ENCODE results near the gene MREG.

The MREG gene

DNA sequence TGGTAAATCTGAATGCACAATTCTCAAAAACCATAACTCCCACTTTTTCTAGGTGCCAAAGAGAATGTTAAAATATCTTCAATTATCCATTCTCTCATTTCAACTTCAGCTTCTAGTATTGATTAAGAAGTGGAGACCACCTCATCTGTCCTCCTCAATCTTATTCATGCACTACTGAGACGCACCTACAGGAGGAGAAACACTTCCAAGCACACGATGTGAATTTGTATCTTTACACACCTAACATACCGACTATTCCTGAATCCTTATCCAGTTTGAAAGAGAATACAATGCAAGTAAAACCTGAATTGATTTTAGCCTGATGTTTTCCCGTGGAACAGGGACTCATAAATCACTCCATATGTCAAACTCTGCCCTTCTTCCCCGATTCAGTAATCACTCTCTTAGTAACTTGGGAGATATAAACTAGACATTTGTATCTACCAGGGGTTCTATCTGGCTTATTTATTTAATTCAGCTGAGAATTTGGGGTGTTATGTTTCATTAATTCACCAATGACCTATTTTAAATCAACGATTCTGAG is 101.0 kb downstream of the MREG start:
- no peak for TF ChIP-seq EZH2 (IDR thresholded peaks at IDR 0.05; ENCODE audit: borderline replicate concordance, low read length)
- TF ChIP-seq, protein P1, sequence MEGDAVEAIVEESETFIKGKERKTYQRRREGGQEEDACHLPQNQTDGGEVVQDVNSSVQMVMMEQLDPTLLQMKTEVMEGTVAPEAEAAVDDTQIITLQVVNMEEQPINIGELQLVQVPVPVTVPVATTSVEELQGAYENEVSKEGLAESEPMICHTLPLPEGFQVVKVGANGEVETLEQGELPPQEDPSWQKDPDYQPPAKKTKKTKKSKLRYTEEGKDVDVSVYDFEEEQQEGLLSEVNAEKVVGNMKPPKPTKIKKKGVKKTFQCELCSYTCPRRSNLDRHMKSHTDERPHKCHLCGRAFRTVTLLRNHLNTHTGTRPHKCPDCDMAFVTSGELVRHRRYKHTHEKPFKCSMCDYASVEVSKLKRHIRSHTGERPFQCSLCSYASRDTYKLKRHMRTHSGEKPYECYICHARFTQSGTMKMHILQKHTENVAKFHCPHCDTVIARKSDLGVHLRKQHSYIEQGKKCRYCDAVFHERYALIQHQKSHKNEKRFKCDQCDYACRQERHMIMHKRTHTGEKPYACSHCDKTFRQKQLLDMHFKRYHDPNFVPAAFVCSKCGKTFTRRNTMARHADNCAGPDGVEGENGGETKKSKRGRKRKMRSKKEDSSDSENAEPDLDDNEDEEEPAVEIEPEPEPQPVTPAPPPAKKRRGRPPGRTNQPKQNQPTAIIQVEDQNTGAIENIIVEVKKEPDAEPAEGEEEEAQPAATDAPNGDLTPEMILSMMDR (IDR thresholded peaks at IDR 0.05; ENCODE audit: low read length): no peak
- no peaks in the 10 kb centered on the region for H3K27me3 ChIP-seq (ENCODE audit: insufficient read depth, low read length)
- no peaks in the 10 kb centered on the region for H3K9me2 ChIP-seq (ENCODE audit: low read depth, low read length)
- no peaks in the 10 kb centered on the region for H3K4me1 ChIP-seq (ENCODE audit: insufficient read depth, low read length, severe bottlenecking)
- no peak overlapping the region for H3K9ac ChIP-seq (ENCODE audit: low read length)
- H3K4me3 ChIP-seq (ENCODE audit: low read depth, low read length, poor library complexity, severe bottlenecking): no peak overlapping the region
- no peaks in the 10 kb centered on the region for H3K79me2 ChIP-seq (ENCODE audit: insufficient read depth, low read length)
- H3K9me3 ChIP-seq (ENCODE audit: low read length): no peaks in the 10 kb centered on the region
- no peak overlapping the region for H3K27ac ChIP-seq (ENCODE audit: low read depth, low read length, poor library complexity, severe bottlenecking)
- H3F3A ChIP-seq (ENCODE audit: insufficient read depth, low read length): no peaks in the 10 kb centered on the region
- H3K36me3 ChIP-seq (ENCODE audit: insufficient read depth, low read length): no peaks in the 10 kb centered on the region
- H4K20me1 ChIP-seq (ENCODE audit: insufficient read depth, low read length): no peaks in the 10 kb centered on the region
- no peak overlapping the region for H3K4me2 ChIP-seq (ENCODE audit: low read length)
- no peak overlapping the region for H2AFZ ChIP-seq (ENCODE audit: low read length)

DNA sequence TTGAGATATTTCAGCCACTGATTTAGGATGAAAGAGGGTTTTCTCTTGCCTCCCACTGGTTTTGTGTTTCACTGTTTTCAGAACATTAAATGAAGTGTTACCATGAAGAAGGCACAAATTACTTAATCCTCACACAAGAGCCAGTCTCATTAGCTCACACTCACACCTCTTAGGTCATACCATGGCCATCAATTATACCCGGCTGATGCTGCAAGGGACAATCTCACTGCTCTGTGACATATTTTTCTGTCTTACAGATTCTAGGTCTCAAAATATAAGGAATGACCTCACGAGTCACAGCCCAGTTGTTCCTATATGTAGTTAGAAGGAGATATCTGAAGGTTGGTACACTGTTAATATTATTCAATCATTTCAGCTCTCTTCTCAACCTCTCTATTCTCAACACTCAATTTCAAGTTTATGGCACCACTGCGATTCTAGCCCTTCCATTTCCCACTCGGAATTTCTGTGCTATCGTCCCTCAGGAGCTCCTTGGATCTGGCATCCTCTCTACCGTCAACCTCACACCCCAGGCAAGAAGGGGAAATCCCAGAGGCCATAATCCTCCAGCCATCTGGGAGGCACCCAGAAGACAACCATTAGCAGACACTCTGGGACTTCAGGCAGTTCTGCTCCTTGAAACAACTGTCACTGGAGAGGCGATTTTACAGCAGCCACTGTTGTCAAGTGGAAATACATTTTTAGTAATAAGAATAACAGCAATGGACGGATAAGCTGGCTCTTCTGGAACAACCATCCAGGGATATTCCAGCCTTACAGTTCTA is 101.9 kb downstream of the MREG start:
- TF ChIP-seq, protein P1 (IDR thresholded peaks at IDR 0.05; ENCODE audit: low read length): no peak
- TF ChIP-seq EZH2 (IDR thresholded peaks at IDR 0.05; ENCODE audit: borderline replicate concordance, low read length): no peak
- Histone ChIP-seq H3K9me2 (ENCODE audit: low read depth, low read length) (no peaks in the 10 kb centered on the region), H3K27ac (ENCODE audit: low read depth, low read length, poor library complexity, severe bottlenecking) (no peak overlapping the region), H3K4me3 (ENCODE audit: low read depth, low read length, poor library complexity, severe bottlenecking) (no peak overlapping the region), H3K27me3 (ENCODE audit: insufficient read depth, low read length) (no peaks in the 10 kb centered on the region), H3F3A (ENCODE audit: insufficient read depth, low read length) (no peaks in the 10 kb centered on the region), H3K79me2 (ENCODE audit: insufficient read depth, low read length) (no peaks in the 10 kb centered on the region), H4K20me1 (ENCODE audit: insufficient read depth, low read length) (no peaks in the 10 kb centered on the region), H3K9me3 (ENCODE audit: low read length) (no peaks in the 10 kb centered on the region), H3K9ac (ENCODE audit: low read length) (no peak overlapping the region), H3K4me2 (ENCODE audit: low read length) (no peak overlapping the region), H2AFZ (ENCODE audit: low read length) (no peak overlapping the region), H3K36me3 (ENCODE audit: insufficient read depth, low read length) (no peaks in the 10 kb centered on the region), H3K4me1 (ENCODE audit: insufficient read depth, low read length, severe bottlenecking) (no peaks in the 10 kb centered on the region)

DNA sequence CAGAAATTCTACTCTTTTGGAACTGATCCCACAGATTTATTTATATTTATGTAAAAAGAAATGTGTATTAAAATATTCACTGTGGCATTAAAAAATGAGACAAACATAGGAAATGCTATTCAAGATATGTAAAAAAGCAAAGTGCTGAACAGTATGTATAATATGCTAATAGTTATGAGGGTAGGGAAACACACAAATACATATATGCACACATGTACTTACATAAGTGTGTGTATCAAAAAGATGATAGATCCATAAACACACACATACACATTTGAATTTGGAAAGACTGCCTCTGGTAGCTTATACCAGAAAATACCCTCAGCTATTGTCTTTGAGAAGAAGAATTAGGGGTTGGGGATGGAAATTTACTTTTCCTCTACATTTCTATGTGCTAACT is 103.2 kb downstream of the MREG start:
- no peaks in the 10 kb centered on the region for H3K9me3 ChIP-seq (ENCODE audit: low read length)

More for the DNA sequence above, 103.2 kb downstream of the MREG start:
- H3K9ac ChIP-seq (ENCODE audit: low read length): no peak overlapping the region
- no peaks in the 10 kb centered on the region for H3K4me1 ChIP-seq (ENCODE audit: insufficient read depth, low read length, severe bottlenecking)
- no peaks in the 10 kb centered on the region for H3K27me3 ChIP-seq (ENCODE audit: insufficient read depth, low read length)
- H3F3A ChIP-seq (ENCODE audit: insufficient read depth, low read length): no peaks in the 10 kb centered on the region
- no peaks in the 10 kb centered on the region for H3K79me2 ChIP-seq (ENCODE audit: insufficient read depth, low read length)
- no peak overlapping the region for H3K27ac ChIP-seq (ENCODE audit: low read depth, low read length, poor library complexity, severe bottlenecking)
- no peak overlapping the region for H3K4me2 ChIP-seq (ENCODE audit: low read length)
- no peak overlapping the region for H3K4me3 ChIP-seq (ENCODE audit: low read depth, low read length, poor library complexity, severe bottlenecking)
- no peak for TF ChIP-seq EZH2 (IDR thresholded peaks at IDR 0.05; ENCODE audit: borderline replicate concordance, low read length)
- TF ChIP-seq, protein P1 (IDR thresholded peaks at IDR 0.05; ENCODE audit: low read length): no peak
- H2AFZ ChIP-seq (ENCODE audit: low read length): no peak overlapping the region
- H3K9me2 ChIP-seq (ENCODE audit: low read depth, low read length): no peaks in the 10 kb centered on the region
- H4K20me1 ChIP-seq (ENCODE audit: insufficient read depth, low read length): no peaks in the 10 kb centered on the region
- no peaks in the 10 kb centered on the region for H3K36me3 ChIP-seq (ENCODE audit: insufficient read depth, low read length)
